HG02623 (cell line): ENCODE data around the gene OSCP1.

ENCODE experiments used
- ATAC-seq: cut with Tn5 transposase; IDR thresholded peaks from one replicate; pipeline ENCODE4 v1.9.1; 2021; ENCODE audit warnings: moderate library complexity; ENCODE audit not compliant: unreplicated experiment

OSCP1 gene

DNA sequence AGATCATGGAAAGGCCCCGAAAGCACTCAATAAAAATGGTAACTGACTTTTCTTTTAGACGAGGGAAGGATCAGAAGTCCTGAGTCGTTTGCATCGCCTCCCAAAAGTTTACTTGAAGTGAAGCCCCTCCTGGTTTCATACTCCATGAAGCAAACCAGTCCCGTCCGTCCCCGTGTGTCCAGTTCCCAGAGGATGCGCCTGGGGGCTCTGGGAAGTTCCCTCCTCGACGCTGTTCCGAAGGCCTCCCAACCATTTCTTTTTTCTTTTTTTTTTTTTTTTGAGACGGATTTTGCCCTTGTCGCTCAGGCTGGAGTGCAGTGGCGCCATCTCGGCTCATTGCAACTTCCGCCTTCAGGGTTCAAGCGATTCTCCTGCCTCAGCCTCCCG, 661 bp upstream of the OSCP1 start:
- ATAC-seq = no peak

DNA sequence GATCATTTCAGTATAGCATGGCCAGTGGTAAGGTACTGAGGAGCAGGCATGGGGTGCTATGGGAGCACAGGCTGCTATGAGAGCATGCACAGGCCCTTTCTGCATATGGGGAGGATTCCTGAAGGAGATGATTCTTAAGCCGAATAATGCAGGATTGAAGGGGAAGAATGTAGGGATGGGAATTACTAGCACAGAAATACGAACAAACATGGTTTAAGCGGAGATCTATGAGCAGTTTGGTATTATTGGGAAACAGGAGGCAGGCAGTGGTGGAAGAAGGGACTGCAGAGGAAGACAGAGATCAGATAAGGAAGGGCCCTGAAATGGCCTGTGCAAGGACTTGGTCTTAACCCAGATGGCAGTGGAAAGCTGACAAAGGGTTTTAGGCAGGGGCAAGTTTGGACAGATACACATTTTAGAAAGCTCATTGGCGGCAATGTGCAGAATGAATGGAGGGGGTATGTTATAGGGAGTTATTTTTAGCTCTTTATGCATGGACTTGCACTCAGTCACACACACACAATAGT, 1.7 kb downstream of the OSCP1 start:
- no peak for ATAC-seq

DNA sequence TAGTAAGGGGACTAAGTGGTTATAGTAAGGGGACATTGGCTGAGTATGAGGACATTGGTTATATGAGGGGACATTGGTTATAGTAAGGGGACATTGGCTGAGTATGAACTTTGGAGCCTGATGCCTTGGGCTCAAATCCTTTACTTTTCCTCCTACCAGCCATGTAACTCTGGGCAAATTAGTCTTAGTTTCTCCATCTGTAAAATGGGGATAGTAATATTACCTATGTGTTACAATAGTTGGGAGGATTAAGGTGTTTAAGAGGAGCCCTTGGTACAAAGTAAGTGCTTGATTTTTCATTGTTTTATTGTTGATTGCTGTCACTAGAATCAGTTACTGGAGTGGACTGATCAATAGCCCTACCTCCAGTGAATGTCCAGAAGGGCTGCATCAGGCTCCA, 2.8 kb downstream of the OSCP1 start:
- ATAC-seq = no peak

DNA sequence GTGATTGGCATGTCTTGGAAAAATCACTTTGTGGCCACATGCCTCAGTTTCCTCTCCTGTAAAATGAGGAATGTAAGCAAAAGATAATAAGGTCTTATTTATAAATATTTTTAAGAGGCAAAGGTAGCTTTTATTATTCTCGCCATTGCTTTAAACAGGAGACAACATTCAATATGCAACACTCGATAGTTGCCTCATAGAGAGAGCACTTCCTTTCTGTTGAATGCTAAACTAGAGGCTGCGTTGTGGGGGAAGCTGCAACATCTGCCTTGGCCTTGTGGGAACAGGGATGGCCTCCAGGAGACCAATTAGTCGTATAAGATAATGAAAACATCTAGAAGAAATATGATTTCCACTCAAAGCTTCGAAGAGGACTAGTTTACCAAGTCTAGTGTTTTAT, 3.5 kb downstream of the OSCP1 start:
- no peak for ATAC-seq

DNA sequence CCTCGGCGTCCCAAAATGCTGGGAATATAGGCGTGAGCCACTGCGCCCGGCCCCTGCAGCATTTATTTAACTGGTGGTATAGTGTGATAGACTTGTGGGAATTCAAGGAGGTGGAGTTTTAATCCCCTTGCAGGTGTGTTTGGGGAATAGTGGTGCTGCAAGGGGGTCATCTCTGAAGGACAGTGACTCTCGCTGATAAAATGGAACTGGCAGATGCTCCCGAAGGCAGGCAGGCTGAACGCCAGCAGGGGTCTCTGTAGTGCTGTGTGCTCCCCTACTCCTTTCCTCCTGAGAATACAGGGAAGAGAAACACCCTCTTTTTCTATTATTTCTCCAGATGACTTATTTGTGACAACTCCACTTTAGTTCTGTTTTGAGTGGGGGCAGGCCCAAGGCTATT, 4.0 kb downstream of the OSCP1 start:
- no peak for ATAC-seq

DNA sequence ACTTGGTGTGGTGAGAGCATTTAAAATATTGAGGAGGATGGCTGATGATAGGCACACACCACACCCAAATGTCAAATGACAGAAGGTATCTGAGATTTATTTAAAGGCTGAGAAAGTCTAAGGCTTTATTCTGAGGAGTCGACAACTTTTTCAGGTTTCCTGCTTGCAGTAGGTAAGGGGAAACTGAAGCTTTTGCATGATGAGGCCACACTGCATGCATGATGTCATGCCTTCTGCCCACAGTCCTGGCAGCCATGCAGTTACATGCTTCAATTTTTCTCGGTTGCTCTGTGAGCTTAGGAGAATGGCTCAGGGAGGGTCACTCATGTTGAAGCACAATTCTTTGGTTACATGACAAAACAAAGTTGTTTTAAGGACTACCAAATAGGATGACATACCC, 7.0 kb downstream of the OSCP1 start:
- ATAC-seq = no peak

DNA sequence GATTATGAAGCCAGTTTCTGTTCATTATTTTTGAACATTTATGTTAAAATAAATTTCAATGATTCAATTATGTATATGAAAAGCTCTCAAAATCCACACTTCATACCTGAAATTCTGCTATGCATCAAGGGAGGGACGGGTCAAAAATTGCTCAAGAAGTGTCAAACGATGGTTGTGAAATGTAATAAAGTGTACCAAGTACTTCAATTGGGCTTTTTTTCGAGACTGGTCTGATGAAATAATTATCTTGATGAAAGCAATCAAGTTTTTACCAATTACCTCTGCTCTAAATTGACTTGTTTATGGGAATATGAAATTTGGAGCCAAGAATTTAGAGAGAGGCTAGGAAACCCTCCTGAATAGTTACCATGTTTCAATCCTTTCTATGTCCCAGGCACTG, 7.9 kb downstream of the OSCP1 start:
- ATAC-seq = no peak

DNA sequence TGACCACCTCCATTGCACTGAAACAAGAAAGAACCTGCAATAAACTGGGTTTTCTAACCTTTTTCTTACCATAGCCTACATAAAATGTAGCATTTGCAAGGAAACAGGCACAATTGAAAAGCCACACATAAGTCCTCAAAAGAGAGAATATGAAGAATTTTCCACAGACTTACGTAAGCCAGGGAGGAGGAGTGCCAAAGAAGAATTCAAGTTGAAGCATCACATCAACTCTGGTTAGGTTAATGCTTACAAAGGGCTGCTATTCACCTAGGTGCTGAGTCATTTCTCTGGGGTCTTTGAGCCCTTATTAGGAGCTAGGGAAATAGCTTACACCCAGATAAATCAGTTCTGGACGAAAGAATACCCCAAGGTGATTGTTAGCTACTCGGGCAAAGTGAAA, 9.6 kb downstream of the OSCP1 start:
- no peak for ATAC-seq

DNA sequence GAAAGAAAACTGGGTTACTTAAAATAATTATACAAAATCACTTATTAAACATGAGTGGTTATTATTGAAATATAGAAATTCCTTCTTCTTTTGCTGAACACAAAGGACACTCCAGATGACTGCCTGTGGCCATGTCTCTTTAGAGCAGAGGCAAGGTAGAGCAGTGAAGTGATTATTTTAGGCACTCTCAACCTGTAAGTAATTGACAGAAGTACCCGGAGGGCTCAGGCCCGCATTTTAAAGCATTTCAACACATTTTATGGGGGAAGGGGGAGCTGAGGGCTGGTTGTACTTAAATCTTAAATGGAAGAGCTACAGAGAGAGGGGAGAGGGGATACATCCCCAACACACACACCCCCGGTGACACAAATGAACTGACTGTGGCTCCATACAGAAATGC, 10.2 kb downstream of the OSCP1 start:
- ATAC-seq = no peak

DNA sequence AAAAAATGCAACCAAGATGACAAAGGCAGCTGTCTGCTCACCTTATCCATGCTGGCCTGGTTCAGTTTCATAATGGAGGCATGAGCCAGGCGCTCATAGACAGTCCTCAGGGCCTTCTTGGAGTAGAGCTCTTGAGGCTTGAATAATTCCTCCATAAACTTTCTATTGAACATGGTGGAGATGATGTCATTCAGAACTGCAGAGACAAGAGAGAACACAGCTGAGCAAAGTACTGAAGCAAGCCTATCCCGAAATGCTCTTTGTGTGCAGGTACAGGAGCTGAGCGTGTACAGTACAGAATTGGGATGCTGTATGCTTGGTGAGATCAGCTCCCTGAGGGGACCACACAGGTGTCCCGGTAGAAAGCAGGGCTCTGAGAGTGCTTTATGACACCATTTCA, 11.5 kb downstream of the OSCP1 start:
- no peak for ATAC-seq

DNA sequence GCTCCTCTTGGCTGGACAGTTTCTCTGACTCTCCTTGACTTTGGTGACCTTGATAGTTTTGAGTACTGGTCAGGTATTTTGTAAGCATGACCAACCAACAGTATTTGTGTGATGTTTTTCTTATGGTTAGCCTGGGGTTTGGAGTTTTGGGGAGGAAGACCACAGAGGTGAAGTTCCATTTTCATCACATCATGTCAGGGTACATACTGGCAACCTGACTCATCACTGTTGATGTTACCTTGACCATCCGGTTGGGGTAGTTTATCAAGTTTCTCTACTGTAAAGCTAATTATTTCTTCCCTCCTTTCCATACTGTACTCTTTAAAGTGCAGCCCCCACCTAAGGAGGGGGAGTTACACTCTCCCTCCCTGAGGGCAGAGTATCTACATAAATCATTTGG, 13.4 kb downstream of the OSCP1 start:
- ATAC-seq = no peak

DNA sequence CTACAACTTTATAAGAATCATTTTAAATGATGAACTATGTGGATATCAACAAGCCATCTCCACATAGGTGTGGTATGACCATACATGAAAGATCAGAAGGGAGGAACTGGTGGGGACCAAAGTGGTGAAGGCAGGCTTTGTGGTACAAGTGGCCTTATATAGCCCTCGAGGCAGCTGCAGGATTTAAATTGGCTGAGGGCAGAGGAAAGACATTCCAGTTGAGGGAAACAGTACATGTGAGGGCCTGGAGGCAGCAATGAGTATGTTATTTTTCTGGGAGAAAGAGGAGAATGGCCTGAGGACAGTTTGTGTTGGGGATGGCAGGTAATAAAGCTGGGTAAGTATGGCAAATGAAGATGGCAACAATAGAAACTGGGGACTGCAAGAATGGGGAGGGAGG, 17.1 kb downstream of the OSCP1 start:
- no peak for ATAC-seq

DNA sequence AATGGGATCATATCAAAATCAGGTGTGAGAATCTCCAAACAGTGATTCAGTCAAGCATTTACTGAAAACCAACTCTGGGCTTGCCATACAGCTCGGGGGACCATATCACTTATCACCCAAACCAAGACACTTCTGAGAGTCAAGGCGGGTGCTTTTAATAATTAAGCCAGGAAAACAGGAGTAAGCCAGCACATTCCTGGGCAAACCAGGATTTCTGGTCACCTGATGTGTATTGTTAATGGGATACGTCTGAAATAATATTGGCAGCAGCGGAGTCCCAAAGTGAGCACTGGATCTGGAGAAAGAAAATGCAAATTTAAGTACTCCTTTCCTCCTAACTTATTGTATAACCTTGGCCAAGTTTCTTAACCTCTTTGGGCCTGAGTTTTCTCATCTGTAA, 17.6 kb downstream of the OSCP1 start:
- no peak for ATAC-seq

DNA sequence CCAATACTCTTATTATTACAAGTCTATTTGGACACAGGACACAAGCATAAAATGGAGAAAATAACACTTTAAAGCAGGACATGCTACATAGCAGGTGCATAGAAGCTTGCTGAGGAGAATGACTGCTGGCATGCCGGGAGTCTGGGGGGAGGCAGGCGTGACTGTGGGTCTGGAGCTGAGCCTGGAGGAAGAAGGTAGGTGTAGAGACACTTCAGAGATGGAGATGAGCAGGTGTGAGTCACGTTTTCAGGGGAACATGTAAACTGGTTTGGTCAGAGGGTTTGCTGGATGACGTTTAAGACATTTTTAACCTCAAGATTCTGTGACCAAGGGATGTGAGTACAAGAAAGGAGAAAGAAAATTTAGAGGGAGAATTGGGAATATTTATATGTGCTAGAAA, 24.5 kb downstream of the OSCP1 start:
- no peak for ATAC-seq

DNA sequence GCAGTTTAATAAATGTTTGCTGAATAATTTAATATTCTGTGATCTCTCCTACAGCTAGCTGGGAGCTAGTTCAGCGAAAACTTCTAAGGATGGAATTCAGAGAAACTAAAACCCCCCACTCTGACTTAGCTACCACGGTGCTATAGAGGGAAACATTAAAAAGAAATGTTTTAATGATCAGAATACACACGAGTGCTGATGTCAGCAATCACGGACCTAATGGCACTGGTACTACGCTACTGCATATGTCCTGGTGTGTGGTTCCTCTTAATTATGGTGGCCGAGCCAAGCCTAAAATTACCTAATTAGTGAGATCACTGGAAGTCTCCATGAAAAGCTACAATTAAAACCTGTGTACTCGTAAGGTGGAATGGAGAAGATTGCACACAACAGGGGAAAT, 28.6 kb downstream of the OSCP1 start:
- ATAC-seq = no peak

DNA sequence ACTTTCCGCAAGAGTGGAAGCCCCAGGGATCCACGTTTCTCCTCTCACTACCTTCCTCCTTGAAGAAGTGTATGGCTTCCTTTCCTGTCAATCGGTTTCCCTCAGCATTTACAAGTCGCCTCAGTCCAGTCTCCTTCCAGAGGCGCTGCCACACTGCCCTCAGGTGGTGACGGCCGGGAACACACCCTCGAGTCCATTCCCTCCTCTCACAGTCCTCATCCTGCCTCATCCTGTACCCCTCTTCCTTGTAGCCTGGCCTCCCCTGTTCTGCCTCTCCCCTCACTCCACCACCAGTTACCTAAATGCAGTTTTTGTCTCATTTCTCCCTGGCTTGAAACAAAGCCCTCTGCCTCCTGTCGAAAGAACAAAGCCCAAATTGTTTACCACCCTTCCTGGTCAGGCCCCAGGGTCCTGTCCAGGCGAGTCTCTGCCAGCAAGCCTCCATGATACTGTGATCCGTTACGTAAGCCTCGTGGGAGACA, 29.4 kb downstream of the OSCP1 start:
- peak; percentile 47 for ATAC-seq

DNA sequence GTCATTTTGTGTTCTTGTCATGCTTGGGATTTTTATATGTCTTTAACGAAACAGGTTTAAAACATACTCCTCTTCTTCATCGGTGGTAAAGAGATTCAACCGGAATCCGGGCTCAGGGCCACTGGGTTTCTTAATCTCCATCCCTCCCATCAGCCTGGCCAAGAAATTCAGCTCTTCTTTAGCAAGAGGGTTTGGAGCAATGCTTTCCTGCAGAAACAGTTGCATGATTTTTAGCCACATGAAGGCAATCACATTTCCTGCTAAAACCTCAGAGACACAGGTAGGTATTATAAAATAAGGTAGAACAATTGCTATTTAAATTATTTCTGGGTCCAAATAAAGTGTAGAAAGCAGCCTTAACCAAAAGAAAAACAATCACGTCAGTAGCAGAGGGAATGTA, 29.8 kb downstream of the OSCP1 start:
- no peak for ATAC-seq

DNA sequence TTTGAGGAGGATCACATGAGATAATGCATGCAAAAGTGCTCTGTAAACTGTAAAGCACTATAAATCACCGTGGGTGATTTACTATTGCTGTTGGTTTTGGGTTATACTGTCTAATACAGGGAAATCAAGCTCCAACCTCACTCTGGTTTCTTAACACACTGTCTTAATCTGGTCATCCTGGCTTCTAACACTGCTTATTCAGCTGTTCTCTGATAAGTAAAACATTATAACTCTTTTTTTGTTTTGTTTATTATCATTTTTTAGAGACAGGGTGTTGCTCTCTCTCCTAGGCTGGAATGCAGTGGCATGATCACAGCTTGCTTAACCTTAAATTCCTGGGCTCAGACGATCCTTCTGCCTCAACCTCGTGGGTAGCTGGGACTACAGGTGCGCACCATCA, 30.7 kb downstream of the OSCP1 start:
- no peak for ATAC-seq

DNA sequence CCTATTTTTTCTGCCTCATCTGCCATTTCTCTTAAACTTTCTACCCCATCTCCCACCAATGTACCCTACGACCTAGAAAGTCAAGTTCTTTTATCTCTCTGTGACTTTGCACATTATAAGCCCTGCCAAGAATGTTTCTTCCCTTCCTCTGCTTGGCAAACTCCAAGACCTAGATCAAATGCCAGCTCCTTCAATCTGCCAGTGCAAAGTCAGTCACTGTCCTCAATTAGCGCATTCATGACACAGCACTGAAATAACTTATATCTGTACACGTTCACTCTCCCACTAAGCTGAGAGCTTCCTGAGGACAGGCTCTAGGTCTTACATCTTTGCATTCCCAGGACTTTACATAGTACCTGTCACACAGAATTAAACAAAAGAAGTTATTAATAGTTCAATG, 31.1 kb downstream of the OSCP1 start:
- no peak for ATAC-seq

DNA sequence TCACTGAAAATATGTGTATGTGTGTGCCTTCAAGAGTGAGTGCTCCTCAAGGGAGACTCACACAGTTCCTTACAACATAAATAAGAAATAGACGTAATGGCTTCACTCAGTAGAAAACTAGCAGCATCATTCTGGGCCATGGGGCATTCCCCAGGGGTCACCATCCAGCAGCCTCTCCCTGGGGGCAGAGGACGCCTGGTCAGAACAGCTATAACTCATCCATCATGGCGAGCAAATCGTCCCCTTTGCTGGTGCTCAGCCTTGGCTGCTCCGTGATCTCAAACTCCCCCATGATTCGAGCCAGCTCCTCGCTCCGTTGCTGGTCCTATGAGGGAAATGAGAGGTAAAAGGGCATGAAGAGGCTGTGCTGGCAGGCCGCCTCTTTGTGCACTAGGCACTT, 32.3 kb downstream of the OSCP1 start:
- no peak for ATAC-seq

DNA sequence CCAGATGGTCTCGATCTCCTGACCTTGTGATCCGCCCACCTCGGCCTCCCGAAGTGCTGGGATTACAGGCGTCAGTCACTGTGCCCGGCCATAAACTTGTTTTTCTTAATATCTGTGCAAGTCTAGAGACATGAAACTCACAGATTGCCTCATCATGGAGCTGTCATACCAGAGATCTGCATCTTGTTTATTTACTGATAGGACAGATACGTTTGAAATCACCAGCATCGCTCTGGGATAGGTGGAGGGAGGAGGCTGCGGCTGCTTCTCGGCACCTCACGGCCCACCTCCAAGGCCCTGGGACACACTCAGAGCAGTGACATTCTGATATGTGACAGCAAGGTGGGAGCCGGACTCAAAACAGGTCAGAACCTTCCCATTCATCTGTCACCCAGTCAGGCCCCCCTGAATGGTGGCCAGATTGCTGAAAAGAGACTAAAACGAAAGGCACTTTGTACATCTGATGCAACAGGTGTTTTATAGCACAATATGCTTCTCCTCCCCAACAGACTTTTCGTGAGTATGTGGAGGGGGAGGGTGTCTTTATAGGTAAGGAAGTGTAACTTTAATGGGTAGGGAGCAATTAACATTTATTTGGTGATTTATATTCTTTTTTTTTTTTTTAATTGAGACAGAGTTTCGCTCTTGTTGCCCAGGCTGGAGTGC, 34.5 kb downstream of the OSCP1 start:
- no peak for ATAC-seq

DNA sequence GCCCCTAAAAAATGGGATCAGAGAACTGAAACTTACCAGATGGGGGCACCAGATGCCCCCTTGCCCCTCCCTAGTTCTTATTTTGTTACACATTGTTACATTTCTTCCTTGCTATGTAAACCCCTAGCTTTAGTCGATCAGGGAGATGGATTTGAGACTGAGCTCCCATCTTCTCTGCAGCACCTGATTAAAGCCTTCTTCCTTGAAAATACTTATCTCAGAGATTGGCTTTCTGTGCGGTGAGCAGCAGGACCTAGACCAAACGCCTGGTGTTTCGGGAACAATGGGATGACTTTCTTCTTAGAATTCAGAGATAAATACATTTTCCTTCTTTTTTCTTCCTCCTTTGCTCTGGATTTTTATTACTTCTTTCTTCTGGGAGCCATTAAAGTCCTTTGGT, 35.9 kb downstream of the OSCP1 start:
- no peak for ATAC-seq
